ACHN (cell line): ENCODE data around the gene GPC3.

Experiments
- DNase-seq: peaks from one replicate; pipeline ENCODE4 v3.0.0-alpha.2; 2015
- in situ Hi-C: cut with HindIII; loops from 2 replicates; pipeline ENCODE4 v1.10.0; 2017; ENCODE audit warnings: low sequenced_read_pairs, low pct_ligation_motif_present, low pct_unique_long_range_greater_than_20kb

The GPC3 gene

GRCh38 chrX:133980406-133980805, 5.0 kb downstream of the GPC3 start:
- in situ Hi-C loops: no loop called here
- no peak for DNase-seq

GRCh38 chrX:133979641-133980230, 5.7 kb downstream of the GPC3 start:
- in situ Hi-C loops: no loop called here

GRCh38 chrX:133973704-133974103, 11.7 kb downstream of the GPC3 start:
- in situ Hi-C loops: no loop called here

More at GRCh38 chrX:133979641-133980230, 5.7 kb downstream of the GPC3 start:
- DNase-seq: no peak

GRCh38 chrX:133972916-133973315, 12.5 kb downstream of the GPC3 start:
- in situ Hi-C loops: no loop called here
- DNase-seq: no peak

More at GRCh38 chrX:133973704-133974103, 11.7 kb downstream of the GPC3 start:
- DNase-seq: no peak

- in situ Hi-C loops: no loop called here
- DNase-seq: no peak
Measured at GRCh38 chrX:133971586-133971985, 13.8 kb downstream of the GPC3 start.

GRCh38 chrX:133970076-133970475, 15.3 kb downstream of the GPC3 start:
- in situ Hi-C loops: no loop called here
- no peak for DNase-seq

GRCh38 chrX:133969191-133969590, 16.2 kb downstream of the GPC3 start:
- DNase-seq: no peak
- in situ Hi-C loops: no loop called here

GRCh38 chrX:133968109-133968508, 17.3 kb downstream of the GPC3 start:
- DNase-seq: no peak
- in situ Hi-C loops: no loop called here

- no peak for DNase-seq
- in situ Hi-C loops: no loop called here
Measured at GRCh38 chrX:133966199-133966598, 19.2 kb downstream of the GPC3 start.

- in situ Hi-C loops: no loop called here
- DNase-seq: no peak
Measured at GRCh38 chrX:133965321-133965720, 20.1 kb downstream of the GPC3 start.

- in situ Hi-C loops: no loop called here
- no peak for DNase-seq
Measured at GRCh38 chrX:133961046-133961445, 24.3 kb downstream of the GPC3 start.

GRCh38 chrX:133959972-133960371, 25.4 kb downstream of the GPC3 start:
- DNase-seq: no peak
- in situ Hi-C loops: no loop called here

GRCh38 chrX:133958997-133959688, 26.3 kb downstream of the GPC3 start:
- in situ Hi-C loops: no loop called here
- DNase-seq: no peak

- in situ Hi-C loops: no loop called here
- no peak for DNase-seq
Measured at GRCh38 chrX:133956570-133957340, 28.6 kb downstream of the GPC3 start.

GRCh38 chrX:133953785-133954355, 31.5 kb downstream of the GPC3 start:
- DNase-seq: no peak
- in situ Hi-C loops: no loop called here

GRCh38 chrX:133953078-133953477, 32.3 kb downstream of the GPC3 start:
- in situ Hi-C loops: no loop called here
- no peak for DNase-seq

- DNase-seq: no peak
- in situ Hi-C loops: no loop called here
Measured at GRCh38 chrX:133951098-133951497, 34.3 kb downstream of the GPC3 start.

- in situ Hi-C loops: no loop called here
- DNase-seq: no peak
Measured at GRCh38 chrX:133950214-133950613, 35.2 kb downstream of the GPC3 start.

- DNase-seq: no peak
- in situ Hi-C loops: no loop called here
Measured at GRCh38 chrX:133948895-133949294, 36.5 kb downstream of the GPC3 start.
